ENCODE measurements around the gene HEBP1.

DNA sequence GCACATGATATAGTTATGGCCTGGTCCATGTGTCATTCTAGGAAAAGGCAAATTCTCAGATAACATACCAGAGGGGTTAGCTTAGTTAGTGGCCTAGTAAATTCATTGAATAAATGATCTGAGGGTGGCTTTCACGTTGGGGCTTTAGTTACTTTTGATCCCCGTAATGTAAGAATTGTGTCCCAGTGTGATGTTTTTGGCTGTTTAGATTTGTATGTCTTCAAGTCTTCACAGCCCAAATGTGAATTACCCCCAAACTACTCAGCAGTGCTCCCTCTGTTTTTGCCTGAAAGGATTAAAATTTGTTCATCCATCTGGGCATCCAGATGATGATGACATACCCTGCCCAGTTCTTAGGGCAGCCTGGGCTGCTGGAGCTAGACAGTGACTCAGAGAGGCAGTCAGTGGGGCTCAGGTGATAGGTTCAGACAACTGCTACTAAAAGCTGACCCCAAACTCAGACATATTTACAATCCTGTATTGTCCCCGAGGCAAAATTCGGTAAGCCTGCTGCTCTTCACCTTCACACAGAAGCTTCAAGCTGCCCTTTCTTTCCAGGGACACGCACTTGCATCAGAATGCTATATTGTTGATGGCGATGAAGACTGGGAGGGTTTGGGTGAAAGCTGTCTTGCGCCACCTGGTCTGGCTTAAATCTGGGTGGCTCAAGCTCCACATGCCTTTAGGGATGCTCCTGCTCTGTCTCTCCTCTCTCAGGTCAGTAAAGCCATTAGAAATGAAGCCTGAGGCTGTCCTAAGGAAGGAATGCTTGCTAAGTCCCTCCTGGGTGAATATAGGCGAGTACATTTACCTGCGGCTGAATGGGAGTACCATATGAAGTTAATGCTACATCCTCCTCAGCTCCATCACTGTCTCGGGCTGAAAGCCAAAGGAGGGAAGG lies 58.4 kb downstream of the HEBP1 start:
- TF ChIP-seq CTCF (IDR thresholded peaks at IDR 0.05; ENCODE audit: insufficient read depth, low read length) (no peak), POLR2AphosphoS5 (IDR thresholded peaks at IDR 0.05; ENCODE audit: low read depth) (no peak), GABPA (IDR thresholded peaks at IDR 0.05; ENCODE audit: low read depth) (no peak)
- TF ChIP-seq, protein P1, sequence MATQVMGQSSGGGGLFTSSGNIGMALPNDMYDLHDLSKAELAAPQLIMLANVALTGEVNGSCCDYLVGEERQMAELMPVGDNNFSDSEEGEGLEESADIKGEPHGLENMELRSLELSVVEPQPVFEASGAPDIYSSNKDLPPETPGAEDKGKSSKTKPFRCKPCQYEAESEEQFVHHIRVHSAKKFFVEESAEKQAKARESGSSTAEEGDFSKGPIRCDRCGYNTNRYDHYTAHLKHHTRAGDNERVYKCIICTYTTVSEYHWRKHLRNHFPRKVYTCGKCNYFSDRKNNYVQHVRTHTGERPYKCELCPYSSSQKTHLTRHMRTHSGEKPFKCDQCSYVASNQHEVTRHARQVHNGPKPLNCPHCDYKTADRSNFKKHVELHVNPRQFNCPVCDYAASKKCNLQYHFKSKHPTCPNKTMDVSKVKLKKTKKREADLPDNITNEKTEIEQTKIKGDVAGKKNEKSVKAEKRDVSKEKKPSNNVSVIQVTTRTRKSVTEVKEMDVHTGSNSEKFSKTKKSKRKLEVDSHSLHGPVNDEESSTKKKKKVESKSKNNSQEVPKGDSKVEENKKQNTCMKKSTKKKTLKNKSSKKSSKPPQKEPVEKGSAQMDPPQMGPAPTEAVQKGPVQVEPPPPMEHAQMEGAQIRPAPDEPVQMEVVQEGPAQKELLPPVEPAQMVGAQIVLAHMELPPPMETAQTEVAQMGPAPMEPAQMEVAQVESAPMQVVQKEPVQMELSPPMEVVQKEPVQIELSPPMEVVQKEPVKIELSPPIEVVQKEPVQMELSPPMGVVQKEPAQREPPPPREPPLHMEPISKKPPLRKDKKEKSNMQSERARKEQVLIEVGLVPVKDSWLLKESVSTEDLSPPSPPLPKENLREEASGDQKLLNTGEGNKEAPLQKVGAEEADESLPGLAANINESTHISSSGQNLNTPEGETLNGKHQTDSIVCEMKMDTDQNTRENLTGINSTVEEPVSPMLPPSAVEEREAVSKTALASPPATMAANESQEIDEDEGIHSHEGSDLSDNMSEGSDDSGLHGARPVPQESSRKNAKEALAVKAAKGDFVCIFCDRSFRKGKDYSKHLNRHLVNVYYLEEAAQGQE (IDR thresholded peaks at IDR 0.05; ENCODE audit: insufficient replicate concordance, low read depth), result no peak
